HCT116 (cell line): ENCODE data around the gene ZBTB21. TPM values are rescaled to one million over a fixed set of nuclear protein-coding genes. Genes with fewer than 3 reads are reported as not detected.

Source experiments
- ATAC-seq: fragments of 200-7000 bp; cut with Tn5 transposase; 2 replicates; pipeline ENCODE4 v1.9.1; 2020; ENCODE audit warnings: mild to moderate bottlenecking, moderate library complexity
- BruUV-seq: library from RNA; stranded (reverse); fragments of 400-500 nt; replicated peaks from 2 replicates; lab custom pipeline; 2021; lab: Mats Ljungman, UMichigan
- CTCF ChIA-PET: fragments of 300-600 bp; sonication (Branson Sonifier 250); formaldehyde crosslinking; loops from one replicate; lab custom pipeline; 2021; ENCODE audit warnings: antibody characterized with exemption; lab: Charles Lee
- POLR2A ChIA-PET: fragments of 300-600, 350-600 bp; sonication (Branson Sonifier 250); formaldehyde crosslinking; loops from one replicate; lab custom pipeline; 2021; ENCODE audit warnings: antibody characterized with exemption; lab: Charles Lee
- RAD21 ChIA-PET, 2 experiments: fragments of 300-600 bp; sonication (Branson Sonifier 250); formaldehyde crosslinking; loops; one replicate each; lab custom pipeline; 2023; ENCODE audit warnings: low total read pairs in 2 of 2; ENCODE audit not compliant: uncharacterized antibody in 2 of 2, unreplicated experiment in 2 of 2, low non-redundant PET in 1 of 2; lab: Charles Lee
- DNase-seq: peaks from one replicate; pipeline ENCODE4 v3.0.0-alpha.2; 2010; ENCODE audit warnings: low read depth, low spot score
- H2AFZ ChIP-seq: fragments of 200-600 bp; shearing (Covaris generic), sonication (generic); 2 replicates; pipeline ENCODE4 v1.6.1; 2017; ENCODE audit warnings: low read depth, mixed run types, mixed read lengths, antibody characterized with exemption, low read length; ENCODE audit not compliant: poor library complexity, severe bottlenecking
- H3K27ac ChIP-seq: 2 replicates; pipeline ENCODE4 v1.5.1; 2012; ENCODE audit warnings: low read depth, low read length
- H3K27me3 ChIP-seq: fragments of 200-600 bp; sonication (generic); 2 replicates; pipeline ENCODE4 v1.6.1; 2016; ENCODE audit warnings: mixed run types, low read length, mixed read lengths; ENCODE audit not compliant: insufficient read depth
- H3K36me3 ChIP-seq, 2 experiments: fragments of 200-500 bp in 1 of 2; fragments of 200-600 bp in 1 of 2; sonication (Bioruptor generic) in 1 of 2; sonication (generic) in 1 of 2; 2 replicates each; pipeline versions ENCODE4 v1.5.1 to v1.6.1; 2014 to 2016; ENCODE audit warnings: low read length in 2 of 2, inconsistent platforms in 1 of 2, mixed read lengths in 1 of 2, mixed run types in 1 of 2; ENCODE audit not compliant: insufficient read depth in 2 of 2, control insufficient read depth in 1 of 2
- H3K4me1 ChIP-seq, 2 experiments: fragments of 200-600 bp in 1 of 2; sonication (generic) in 1 of 2; 2 replicates each; pipeline versions ENCODE4 v1.5.1 to v1.6.1; 2012 to 2017; ENCODE audit warnings: low read length in 2 of 2, inconsistent platforms in 1 of 2, mild to moderate bottlenecking in 1 of 2, mixed read lengths in 1 of 2, mixed run types in 1 of 2, moderate library complexity in 1 of 2; ENCODE audit not compliant: insufficient read depth in 2 of 2, control insufficient read depth in 1 of 2
- H3K4me2 ChIP-seq: fragments of 200-600 bp; sonication (generic); 2 replicates; pipeline ENCODE4 v1.6.1; 2017; ENCODE audit warnings: mixed run types, low read length, mixed read lengths
- H3K4me3 ChIP-seq, 2 experiments: fragments of 200-600 bp in 1 of 2; sonication (generic) in 1 of 2; replicated peaks in 1 of 2; 2 replicates each; pipeline ENCODE4 v1.5.1; 2011 to 2016; ENCODE audit warnings: low read length in 2 of 2, control low read depth in 1 of 2, low read depth in 1 of 2, mild to moderate bottlenecking in 1 of 2, mixed read lengths in 1 of 2, mixed run types in 1 of 2
- H3K79me2 ChIP-seq: fragments of 200-600 bp; sonication (generic); 2 replicates; pipeline ENCODE4 v1.6.1; 2017; ENCODE audit warnings: mild to moderate bottlenecking, mixed run types, low read length, moderate library complexity, mixed read lengths; ENCODE audit not compliant: insufficient read depth
- H3K9ac ChIP-seq: fragments of 200-600 bp; sonication (generic); 2 replicates; pipeline ENCODE4 v1.6.1; 2016; ENCODE audit warnings: low read length, mixed read lengths
- H3K9me2 ChIP-seq: fragments of 200-600 bp; sonication (generic), shearing (Covaris generic); 2 replicates; pipeline ENCODE4 v1.6.1; 2017; ENCODE audit warnings: mixed run types, mild to moderate bottlenecking, moderate library complexity; ENCODE audit not compliant: insufficient read depth
- H3K9me3 ChIP-seq, 2 experiments: fragments of 200-500 bp in 1 of 2; fragments of 200-600 bp in 1 of 2; sonication (Bioruptor generic) in 1 of 2; sonication (generic) in 1 of 2; 2 replicates each; pipeline ENCODE4 v1.6.1; 2014 to 2017; ENCODE audit warnings: low read length in 2 of 2, mixed read lengths in 2 of 2, inconsistent platforms in 1 of 2, low read depth in 1 of 2, mild to moderate bottlenecking in 1 of 2, mixed run types in 1 of 2, moderate library complexity in 1 of 2; ENCODE audit not compliant: control insufficient read depth in 1 of 2, insufficient read depth in 1 of 2
- H4K20me1 ChIP-seq: fragments of 200-600 bp; sonication (generic), shearing (Covaris generic); 2 replicates; pipeline ENCODE4 v1.6.1; 2017; ENCODE audit warnings: mixed run types, mild to moderate bottlenecking, moderate library complexity; ENCODE audit not compliant: insufficient read depth
- EGR1 ChIP-seq: IDR thresholded peaks from 2 replicates; pipeline ENCODE4 v1.6.1; 2012; ENCODE audit warnings: low read depth
- EZH2phosphoT487 ChIP-seq: fragments of 200-600 bp; IDR thresholded peaks from 2 replicates; pipeline ENCODE4 v1.6.1; 2018; ENCODE audit warnings: antibody characterized with exemption, borderline replicate concordance
- FOSL1 ChIP-seq: IDR thresholded peaks from 2 replicates; pipeline ENCODE4 v1.6.1; 2012; ENCODE audit warnings: low read depth
- RAD21 ChIP-seq: IDR thresholded peaks from 2 replicates; pipeline ENCODE4 v1.6.1; 2012; ENCODE audit warnings: low read depth, mild to moderate bottlenecking
- SIN3A ChIP-seq: IDR thresholded peaks from 2 replicates; pipeline ENCODE4 v1.6.1; 2012; ENCODE audit warnings: low read depth
- SP1 ChIP-seq: IDR thresholded peaks from 2 replicates; pipeline ENCODE4 v1.6.1; 2012; ENCODE audit warnings: low read depth
- TCF7L2 ChIP-seq: IDR thresholded peaks from 2 replicates; pipeline ENCODE4 v1.7.0; 2011; ENCODE audit warnings: borderline replicate concordance, inconsistent platforms; ENCODE audit not compliant: insufficient read depth, insufficient read length; ENCODE audit errors: extremely low read depth
- YY1 ChIP-seq: IDR thresholded peaks from 2 replicates; pipeline ENCODE4 v1.6.1; 2011; ENCODE audit warnings: low read length, low read depth, moderate library complexity, mild to moderate bottlenecking; ENCODE audit not compliant: insufficient replicate concordance; ENCODE audit errors: extremely low read depth
- ZFX ChIP-seq: fragments of 450-650 bp; IDR thresholded peaks from 2 replicates; pipeline ENCODE4 v1.6.1; 2017
- ZNF274 ChIP-seq: fragments of 200-500 bp; sonication (Bioruptor generic); IDR thresholded peaks from 2 replicates; pipeline ENCODE4 v1.6.1; 2014; ENCODE audit warnings: mild to moderate bottlenecking, low read depth, low read length, inconsistent platforms
- intact Hi-C: fragments of 100-400 bp; cut with micrococcal nuclease; formaldehyde crosslinking; loops from 2 replicates; pipeline ENCODE4 v1.10.0; 2022
- total RNA-seq: library from RNA; stranded (reverse); gene quantifications from one replicate; pipeline ENCODE4 v1.2.1, GENCODE V29; 2021; ENCODE audit not compliant: unreplicated experiment
- TF ChIP-seq, protein P1 (sequence below): IDR thresholded peaks from 2 replicates; pipeline ENCODE4 v1.6.1; 2012

ZBTB21 gene
- total RNA-seq, 1 experiment from 2014 or later, result 28.7 TPM

DNA sequence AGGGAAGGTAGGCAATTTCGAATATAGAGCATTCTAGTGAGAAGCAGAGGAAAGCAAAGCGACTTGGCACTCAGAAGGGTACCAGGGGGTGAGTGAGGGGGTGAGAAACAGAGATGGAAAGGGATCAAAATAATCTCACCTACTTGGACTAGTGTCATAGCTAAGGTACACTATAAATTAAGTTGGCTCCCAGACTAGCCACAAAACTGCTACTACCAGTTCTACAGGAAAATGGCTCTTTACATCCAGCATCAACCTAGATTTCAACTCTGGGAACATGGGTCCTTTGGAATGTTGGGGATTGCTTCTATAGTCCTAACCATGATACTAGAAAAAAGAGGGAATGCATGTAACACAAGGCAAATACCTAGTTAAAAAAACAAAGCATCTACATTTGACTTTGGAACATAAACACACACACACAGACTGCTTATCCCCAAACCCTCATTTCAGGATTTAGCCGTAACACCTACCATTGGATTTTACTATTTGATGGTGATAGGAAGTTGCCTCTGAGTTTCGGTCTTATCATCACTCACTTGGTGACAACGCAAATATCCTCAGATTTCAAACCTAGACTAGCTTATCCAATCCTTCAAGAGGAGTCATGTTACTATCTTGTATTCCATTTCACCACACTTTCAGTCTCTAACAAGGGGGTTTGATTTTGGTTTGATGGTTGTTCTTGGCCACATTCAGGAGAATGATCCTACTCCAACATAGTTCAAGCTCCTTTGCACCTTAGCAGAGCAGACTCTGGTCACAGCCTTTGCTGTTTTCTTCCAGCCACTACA is 5.6 kb downstream of the ZBTB21 start:
- peaks cover 5 to 6% of the 10 kb centered on the region in 2 experiments for H3K4me1 ChIP-seq
- DNase-seq (no peak), ATAC-seq (no peak)
- TF ChIP-seq ZNF274 (no peak), EZH2phosphoT487 (no peak), EGR1 (no peak), ZFX (no peak), SIN3A (no peak), TCF7L2 (no peak), RAD21 (no peak), YY1 (no peak), SP1 (no peak), FOSL1 (no peak)
- TF ChIP-seq, protein P1, sequence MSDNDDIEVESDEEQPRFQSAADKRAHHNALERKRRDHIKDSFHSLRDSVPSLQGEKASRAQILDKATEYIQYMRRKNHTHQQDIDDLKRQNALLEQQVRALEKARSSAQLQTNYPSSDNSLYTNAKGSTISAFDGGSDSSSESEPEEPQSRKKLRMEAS, result no peak
- no TSS peak for BruUV-seq
- H3K4me3 ChIP-seq, result no peak overlapping the region
- peaks cover 7 to 30% of the 10 kb centered on the region in 2 experiments; a peak in 3 of 4 replicates for H3K36me3 ChIP-seq
- H4K20me1 ChIP-seq, result no peaks in the 10 kb centered on the region; the same call in 1 of the 2 replicates
- H3K9me3 ChIP-seq, result no peaks in the 10 kb centered on the region
- CTCF ChIA-PET, result no interaction called here
- H3K4me2 ChIP-seq, result no peak overlapping the region
- no peak overlapping the region for H3K9ac ChIP-seq
- RAD21 ChIA-PET, result no interaction called here
- intact Hi-C loops, result loop anchor here (5.0 kb wide), 1 partner anchor 113 kb away; no protein-coding TSS in a partner anchor
- POLR2A ChIA-PET, result no interaction called here
- H3K9me2 ChIP-seq, result no peaks in the 10 kb centered on the region
- no peak overlapping the region for H3K27ac ChIP-seq
- H3K27me3 ChIP-seq, result no peaks in the 10 kb centered on the region
- H3K79me2 ChIP-seq, result peaks cover 94% of the 10 kb centered on the region
- H2AFZ ChIP-seq, result no peak overlapping the region
